DOHH2 (cell line): Measurements from ENCODE around the gene OR6N1.

ENCODE experiments used
- CTCF ChIP-seq: fragments of 200-600 bp; sonication (generic); IDR thresholded peaks from one replicate; pipeline ENCODE4 v1.5.1; 2014; ENCODE audit warnings: antibody characterized with exemption, mild to moderate bottlenecking, low read depth, low read length; ENCODE audit not compliant: poor library complexity, severe bottlenecking
- EZH2phosphoT487 ChIP-seq: fragments of 200-600 bp; sonication (generic); IDR thresholded peaks from 2 replicates; pipeline ENCODE4 v1.6.1; 2017; ENCODE audit warnings: borderline replicate concordance, mild to moderate bottlenecking, antibody characterized with exemption, low read length, moderate library complexity, mixed read lengths

- TF ChIP-seq CTCF (no peak), EZH2phosphoT487 (no peak)
Observed at GRCh38 chr1:158800526-158800925, 28.5 kb upstream of the OR6N1 start.
